Measurements from ENCODE around the gene ZNF354C. TPM values are rescaled to one million over a fixed set of nuclear protein-coding genes. Genes with fewer than 3 reads are reported as not detected.

ZNF354C gene
- polyA plus RNA-seq, 3 donors, result 0.25 to 0.48 (median 0.31) TPM

DNA sequence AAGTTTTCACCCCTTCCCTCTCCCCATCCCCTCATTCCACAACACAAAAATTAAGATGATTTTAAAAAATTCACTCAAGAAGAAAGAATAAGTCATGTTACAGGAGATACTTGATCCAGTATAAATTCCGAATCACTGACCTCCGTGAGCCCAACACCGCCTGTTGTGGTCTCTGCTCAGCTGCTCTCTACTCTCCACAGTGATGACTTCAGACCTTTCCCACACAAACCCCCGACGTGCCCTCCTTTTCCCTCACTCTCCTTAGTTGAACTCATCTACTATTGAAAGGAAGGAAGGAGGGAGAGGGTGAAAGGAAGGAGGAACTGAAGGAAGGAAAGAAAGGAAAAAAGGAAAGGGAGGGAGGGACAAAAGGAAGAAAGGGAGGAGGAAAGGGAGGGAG is 55.1 kb downstream of the ZNF354C start:
- no peaks in the 10 kb centered on the region for H3K4me1 ChIP-seq (ENCODE audit: control insufficient read depth in 1 of 2, insufficient read depth in 2 of 2, low read length in 2 of 2)
- Mint-ChIP-seq H3K4me1 (no peaks in the 10 kb centered on the region), H3K27ac (no peak overlapping the region), H3K36me3 (no peaks in the 10 kb centered on the region), H3K4me3 (no peak overlapping the region), H3K9me3 (peaks cover 52 to 90% (median 82%) of the 10 kb centered on the region in 7 donors), H3K27me3 (ENCODE audit: low read depth in 3 of 3) (peaks cover 0 to 2% (median 2%) of the 10 kb centered on the region in 3 donors)
- TF ChIP-seq, protein P1, sequence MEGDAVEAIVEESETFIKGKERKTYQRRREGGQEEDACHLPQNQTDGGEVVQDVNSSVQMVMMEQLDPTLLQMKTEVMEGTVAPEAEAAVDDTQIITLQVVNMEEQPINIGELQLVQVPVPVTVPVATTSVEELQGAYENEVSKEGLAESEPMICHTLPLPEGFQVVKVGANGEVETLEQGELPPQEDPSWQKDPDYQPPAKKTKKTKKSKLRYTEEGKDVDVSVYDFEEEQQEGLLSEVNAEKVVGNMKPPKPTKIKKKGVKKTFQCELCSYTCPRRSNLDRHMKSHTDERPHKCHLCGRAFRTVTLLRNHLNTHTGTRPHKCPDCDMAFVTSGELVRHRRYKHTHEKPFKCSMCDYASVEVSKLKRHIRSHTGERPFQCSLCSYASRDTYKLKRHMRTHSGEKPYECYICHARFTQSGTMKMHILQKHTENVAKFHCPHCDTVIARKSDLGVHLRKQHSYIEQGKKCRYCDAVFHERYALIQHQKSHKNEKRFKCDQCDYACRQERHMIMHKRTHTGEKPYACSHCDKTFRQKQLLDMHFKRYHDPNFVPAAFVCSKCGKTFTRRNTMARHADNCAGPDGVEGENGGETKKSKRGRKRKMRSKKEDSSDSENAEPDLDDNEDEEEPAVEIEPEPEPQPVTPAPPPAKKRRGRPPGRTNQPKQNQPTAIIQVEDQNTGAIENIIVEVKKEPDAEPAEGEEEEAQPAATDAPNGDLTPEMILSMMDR (IDR thresholded peaks at IDR 0.05), result no peak
- H3K36me3 ChIP-seq (replicated peaks in 1 of 2; ENCODE audit: control insufficient read depth in 1 of 2, insufficient read depth in 2 of 2, low read length in 2 of 2), result no peaks in the 10 kb centered on the region
- no peak overlapping the region for H3K4me3 ChIP-seq (replicated peaks in 1 of 3; ENCODE audit: low read depth in 2 of 3, low read length in 3 of 3)
- no peak overlapping the region for H3K27ac ChIP-seq (ENCODE audit: low read depth in 1 of 2, low read length in 2 of 2)
- intact Hi-C loops (cut with micrococcal nuclease), result no loop called here
- DNase-seq, result no peak
- H3K9me3 ChIP-seq (replicated peaks in 1 of 2; ENCODE audit: control insufficient read depth in 1 of 2, insufficient read depth in 1 of 2, low read length in 2 of 2), result peaks cover 91 to 95% of the 10 kb centered on the region in 2 donors
- H3K79me2 ChIP-seq (ENCODE audit: insufficient read depth, low read length), result no peaks in the 10 kb centered on the region
- WGBS (ENCODE audit: insufficient coverage), result 80% methylated on average over 1 of the region's 5 CpGs
- H3K27me3 ChIP-seq (ENCODE audit: control insufficient read depth in 2 of 2, insufficient read depth in 2 of 2, low read length in 2 of 2), result no peaks in the 10 kb centered on the region
- no peaks in the 10 kb centered on the region for H4K20me1 ChIP-seq (ENCODE audit: insufficient read depth, low read length)
- H2AFZ ChIP-seq (ENCODE audit: insufficient read depth, low read depth, low read length, poor library complexity, severe bottlenecking), result no peak overlapping the region
- H3K9ac ChIP-seq (ENCODE audit: insufficient read depth, low read length, poor library complexity, severe bottlenecking), result no peak overlapping the region
- H3K4me2 ChIP-seq (replicated peaks; ENCODE audit: extremely low read depth, low read length, poor library complexity, severe bottlenecking), result no peak overlapping the region

DNA sequence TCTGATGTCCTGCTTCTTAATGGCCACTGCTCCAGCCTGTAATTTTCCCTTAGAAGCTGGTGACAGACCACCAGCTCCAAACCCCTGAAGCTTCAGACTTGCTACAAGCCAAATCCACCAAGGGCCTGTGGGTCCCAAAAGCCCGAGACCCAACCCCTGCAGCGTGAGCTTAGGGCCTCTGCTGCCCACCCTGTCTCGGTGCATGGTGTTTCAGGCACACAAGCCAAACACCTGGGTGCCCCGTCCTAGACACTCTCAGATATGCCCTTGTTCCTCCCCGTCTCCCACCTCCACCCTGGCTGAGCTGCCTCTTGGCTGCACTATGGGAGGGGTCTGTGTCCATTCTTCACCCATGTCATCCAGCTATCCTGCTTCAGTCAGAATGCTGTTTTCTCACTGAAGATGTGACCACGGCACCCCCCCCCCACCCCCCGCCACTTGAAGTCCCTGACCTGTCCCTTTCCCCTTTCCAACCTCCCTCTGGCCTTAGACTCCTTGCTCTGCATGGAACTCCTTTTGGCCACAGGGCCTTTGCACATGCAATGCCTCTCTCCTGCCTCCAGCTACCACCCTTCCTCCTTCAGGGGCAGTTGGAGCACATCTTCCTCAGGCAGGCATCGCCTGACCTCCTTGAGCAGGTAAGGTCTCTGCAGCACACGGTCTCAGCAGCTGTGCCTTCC is 55.8 kb downstream of the ZNF354C start:
- no peaks in the 10 kb centered on the region for H3K4me1 Mint-ChIP-seq

More for the DNA sequence above, 55.8 kb downstream of the ZNF354C start:
- H3K9me3 Mint-ChIP-seq, result peaks cover 58 to 92% (median 83%) of the 10 kb centered on the region in 7 donors
- WGBS (ENCODE audit: insufficient coverage), result 94% methylated on average over 8 of the region's 9 CpGs
- no peak overlapping the region for H3K9ac ChIP-seq (ENCODE audit: insufficient read depth, low read length, poor library complexity, severe bottlenecking)
- no peak overlapping the region for H3K27ac Mint-ChIP-seq
- H3K9me3 ChIP-seq (replicated peaks in 1 of 2; ENCODE audit: control insufficient read depth in 1 of 2, insufficient read depth in 1 of 2, low read length in 2 of 2), result peaks cover 92 to 98% of the 10 kb centered on the region in 2 donors
- no peaks in the 10 kb centered on the region for H3K4me1 ChIP-seq (ENCODE audit: control insufficient read depth in 1 of 2, insufficient read depth in 2 of 2, low read length in 2 of 2)
- no peaks in the 10 kb centered on the region for H4K20me1 ChIP-seq (ENCODE audit: insufficient read depth, low read length)
- intact Hi-C loops (cut with micrococcal nuclease), result no loop called here
- no peaks in the 10 kb centered on the region for H3K36me3 Mint-ChIP-seq
- no peaks in the 10 kb centered on the region for H3K36me3 ChIP-seq (replicated peaks in 1 of 2; ENCODE audit: control insufficient read depth in 1 of 2, insufficient read depth in 2 of 2, low read length in 2 of 2)
- no peaks in the 10 kb centered on the region for H3K27me3 ChIP-seq (ENCODE audit: control insufficient read depth in 2 of 2, insufficient read depth in 2 of 2, low read length in 2 of 2)
- TF ChIP-seq, protein P1 (IDR thresholded peaks at IDR 0.05), result no peak
- peaks cover 0 to 2% (median 2%) of the 10 kb centered on the region in 3 donors for H3K27me3 Mint-ChIP-seq (ENCODE audit: low read depth in 3 of 3)
- H3K79me2 ChIP-seq (ENCODE audit: insufficient read depth, low read length), result no peaks in the 10 kb centered on the region
- no peak overlapping the region for H3K4me3 ChIP-seq (replicated peaks in 1 of 3; ENCODE audit: low read depth in 2 of 3, low read length in 3 of 3)
- no peak for DNase-seq
- H2AFZ ChIP-seq (ENCODE audit: insufficient read depth, low read depth, low read length, poor library complexity, severe bottlenecking), result no peak overlapping the region
- H3K4me3 Mint-ChIP-seq, result no peak overlapping the region
- H3K27ac ChIP-seq (ENCODE audit: low read depth in 1 of 2, low read length in 2 of 2), result no peak overlapping the region
- H3K4me2 ChIP-seq (replicated peaks; ENCODE audit: extremely low read depth, low read length, poor library complexity, severe bottlenecking), result no peak overlapping the region

All from CD14-positive monocyte (primary cell).